Measurements from ENCODE around the gene PRDM15. TPM values are rescaled to one million over a fixed set of nuclear protein-coding genes. Genes with fewer than 3 reads are reported as not detected.
"Not testable (repeated sequence)": the region's sequence is repeated elsewhere in the genome, so short reads cannot be mapped to it uniquely, and the experiment has no call there.

PRDM15 gene
- total RNA-seq, 4 donors from 2014 or later, result 11.8 to 33.7 (median 18.5) TPM

- no peaks in the 10 kb centered on the region for H3K4me1 ChIP-seq
- H3K4me3 ChIP-seq, result no peak overlapping the region
- DNase-seq (ENCODE audit: low spot score in 2 of 2), result no peak
- no peak for TF ChIP-seq EP300 (IDR thresholded peaks at IDR 0.05)
- WGBS, 2 donors, result 92 to 94% methylated on average over 10 of the region's 10 CpGs
- peaks cover 0 to 16% (median 3%) of the 10 kb centered on the region in 4 donors for H3K9me3 ChIP-seq
- H3K27ac ChIP-seq, result no peak overlapping the region
- H3K36me3 ChIP-seq, result peaks cover 0 to 26% (median 5%) of the 10 kb centered on the region in 3 donors
- H3K27me3 ChIP-seq, result peaks cover 0 to 1% of the 10 kb centered on the region in 2 donors
Measured at GRCh38 chr21:41794600-41794999, 84.5 kb downstream of the PRDM15 start.

GRCh38 chr21:41792711-41793110, 86.4 kb downstream of the PRDM15 start:
- no peak for DNase-seq (ENCODE audit: low spot score in 2 of 2)
- WGBS, 2 donors, result 93 to 97% methylated on average over 3 of the region's 3 CpGs
- H3K4me1 ChIP-seq, result no peaks in the 10 kb centered on the region
- H3K36me3 ChIP-seq, result peaks cover 0 to 11% (median 0%) of the 10 kb centered on the region in 3 donors
- TF ChIP-seq POLR2A (IDR thresholded peaks at IDR 0.05) (no peak), CTCF (IDR thresholded peaks at IDR 0.05) (no peak), EP300 (IDR thresholded peaks at IDR 0.05) (no peak)
- H3K4me3 ChIP-seq, result no peak overlapping the region
- H3K27ac ChIP-seq, result no peak overlapping the region
- H3K9me3 ChIP-seq, result peaks cover 0 to 16% (median 3%) of the 10 kb centered on the region in 4 donors
- H3K27me3 ChIP-seq, result peaks cover 0 to 13% of the 10 kb centered on the region in 2 donors

DNA sequence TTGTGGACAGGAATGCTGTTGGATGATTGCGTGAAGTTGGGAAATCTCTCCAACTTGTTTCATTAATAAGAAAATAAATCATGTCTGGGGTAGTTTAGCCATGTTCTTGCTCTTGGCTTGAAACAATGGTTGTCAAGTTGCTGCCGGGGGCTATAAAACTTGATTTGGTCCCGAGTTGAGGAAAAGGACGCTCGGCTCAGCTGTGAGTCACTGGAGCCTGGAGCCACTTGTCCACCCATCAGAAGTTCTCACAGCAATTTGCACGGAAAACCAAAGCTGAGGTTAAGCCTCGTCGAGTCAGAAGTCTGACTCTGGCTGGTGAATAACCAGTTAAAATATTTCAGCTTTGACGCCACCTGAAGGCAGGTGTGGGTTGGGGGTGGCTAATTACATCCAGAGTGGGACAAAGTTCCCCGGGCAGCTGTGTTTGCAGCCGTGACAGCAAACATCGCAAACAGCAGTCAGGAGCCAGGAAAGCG, 92.6 kb downstream of the PRDM15 start:
- Histone ChIP-seq H3K36me3 (no peaks in the 10 kb centered on the region), H3K4me1 (no peaks in the 10 kb centered on the region), H3K27ac (no peak overlapping the region), H3K27me3 (peaks cover 0 to 66% of the 10 kb centered on the region in 2 donors), H3K9me3 (no peaks in the 10 kb centered on the region), H3K4me3 (no peak overlapping the region)
- 28 to 37% methylated on average over 13 of the region's 13 CpGs for WGBS, 2 donors
- no peak for TF ChIP-seq EP300 (IDR thresholded peaks at IDR 0.05)
- no peak for TF ChIP-seq POLR2A (IDR thresholded peaks at IDR 0.05)
- TF ChIP-seq CTCF (IDR thresholded peaks at IDR 0.05), result no peak
- DNase-seq (ENCODE audit: low spot score in 2 of 2), result no peak

DNA sequence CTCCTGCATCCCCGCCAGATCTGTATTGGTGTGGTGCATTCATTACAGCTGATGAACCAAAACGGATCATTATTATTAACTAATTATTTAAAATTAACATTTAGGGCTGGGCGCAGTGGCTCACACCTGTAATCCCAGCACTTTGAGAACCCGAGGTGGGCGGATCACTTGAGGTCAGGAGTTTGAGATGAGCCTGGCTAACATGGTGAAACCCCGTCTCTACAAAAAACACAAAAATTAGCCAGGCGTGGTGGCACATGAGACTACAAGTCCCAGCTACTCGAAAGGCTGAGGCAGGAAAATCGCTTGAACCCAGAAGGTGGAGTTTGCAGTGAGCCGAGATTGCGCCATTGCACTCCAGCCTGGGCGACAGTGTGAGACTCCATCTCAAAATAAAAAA, 93.9 kb downstream of the PRDM15 start:
- 89 to 93% methylated on average over 12 of the region's 12 CpGs for WGBS, 2 donors
- not testable (repeated sequence) for H3K9me3 ChIP-seq; H3K4me3 ChIP-seq; H3K4me1 ChIP-seq; DNase-seq (ENCODE audit: low spot score in 2 of 2); H3K27ac ChIP-seq; H3K36me3 ChIP-seq
- H3K27me3 ChIP-seq, result peaks cover 0 to 78% of the 10 kb centered on the region in 2 donors

- Histone ChIP-seq H3K9me3 (no peaks in the 10 kb centered on the region), H3K27me3 (peaks cover 0 to 83% of the 10 kb centered on the region in 2 donors), H3K4me1 (no peaks in the 10 kb centered on the region), H3K4me3 (no peak overlapping the region), H3K27ac (no peak overlapping the region), H3K36me3 (no peaks in the 10 kb centered on the region)
- no peak for DNase-seq (ENCODE audit: low spot score in 2 of 2)
- no peak for TF ChIP-seq CTCF (IDR thresholded peaks at IDR 0.05)
- TF ChIP-seq EP300 (IDR thresholded peaks at IDR 0.05), result no peak
- TF ChIP-seq POLR2A (IDR thresholded peaks at IDR 0.05), result no peak
- WGBS, 2 donors, result 89 to 93% methylated on average over 15 of the region's 15 CpGs
Measured at GRCh38 chr21:41784456-41785102, 94.6 kb downstream of the PRDM15 start.

DNA sequence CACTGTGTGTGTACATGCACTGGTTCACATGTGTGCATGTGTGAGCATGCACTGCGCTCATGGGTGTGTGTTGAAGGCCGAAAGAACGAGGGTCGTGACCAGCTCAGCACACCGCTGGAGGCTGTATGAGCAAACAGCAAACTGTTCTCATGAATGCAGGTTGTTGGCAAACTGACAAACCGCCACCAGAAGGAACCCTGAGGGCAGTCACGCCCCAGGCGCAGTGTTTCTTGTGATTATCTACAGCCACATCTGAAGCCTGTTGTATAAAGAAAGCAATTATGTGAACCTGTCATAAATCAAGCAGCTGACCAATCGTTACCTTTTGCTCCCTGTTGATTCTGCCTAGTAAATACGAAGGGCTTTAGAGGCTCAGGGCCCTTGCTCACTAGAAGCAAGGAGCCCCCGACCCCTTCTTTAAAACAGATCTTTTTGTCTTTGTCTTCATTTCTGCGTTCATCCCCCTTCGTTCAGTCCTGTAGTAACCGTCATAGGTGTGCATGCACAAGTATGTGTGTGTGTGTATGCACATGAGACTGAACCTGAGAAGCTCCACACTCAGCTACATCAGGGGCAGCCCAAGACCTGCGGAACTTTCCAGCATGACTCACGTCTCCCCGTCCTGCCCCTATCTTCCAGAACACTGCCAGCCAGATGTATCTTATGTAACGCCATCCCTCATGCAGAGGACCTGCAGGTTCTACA, 95.5 kb downstream of the PRDM15 start:
- DNase-seq (ENCODE audit: low spot score in 2 of 2), result no peak
- no peaks in the 10 kb centered on the region for H3K36me3 ChIP-seq
- H3K27me3 ChIP-seq, result peaks cover 0 to 82% of the 10 kb centered on the region in 2 donors
- WGBS, 2 donors, result 47 to 51% methylated on average over 18 of the region's 18 CpGs
- no peak overlapping the region for H3K27ac ChIP-seq
- no peaks in the 10 kb centered on the region for H3K4me1 ChIP-seq
- no peak overlapping the region for H3K4me3 ChIP-seq
- no peaks in the 10 kb centered on the region for H3K9me3 ChIP-seq
- no peak for TF ChIP-seq POLR2A (IDR thresholded peaks at IDR 0.05)
- no peak for TF ChIP-seq CTCF (IDR thresholded peaks at IDR 0.05)
- TF ChIP-seq EP300 (IDR thresholded peaks at IDR 0.05), result no peak

Data from tibial nerve (tissue), 4 donors.